Neutrophil (primary cell): ENCODE data around the gene LRRC8A.

Source experiments
- H3K27ac ChIP-seq: fragments of 200-600 bp; sonication (generic); 2 replicates; pipeline ENCODE4 v1.5.1; 2016; ENCODE audit warnings: mild to moderate bottlenecking, moderate library complexity
- H3K27me3 ChIP-seq: fragments of 200-600 bp; sonication (generic); 2 replicates; pipeline ENCODE4 v1.6.0; 2016; ENCODE audit warnings: mild to moderate bottlenecking
- H3K36me3 ChIP-seq: fragments of 200-600 bp; sonication (generic); 2 replicates; pipeline ENCODE4 v1.5.1; 2017
- H3K4me1 ChIP-seq, 2 experiments: fragments of 200-600 bp in 1 of 2; sonication (generic) in 1 of 2; 1 replicate in 1 of 2; 2 replicates in 1 of 2; pipeline versions ENCODE4 v1.5.1 to v1.6.1; 2013 to 2016; ENCODE audit warnings: low read depth in 1 of 2, low read length in 1 of 2, mild to moderate bottlenecking in 1 of 2, moderate library complexity in 1 of 2; ENCODE audit not compliant: control insufficient read depth in 1 of 2, insufficient read depth in 1 of 2
- H3K4me3 ChIP-seq, 2 experiments: fragments of 200-600 bp in 1 of 2; sonication (generic) in 1 of 2; 1 replicate in 1 of 2; 2 replicates in 1 of 2; pipeline ENCODE4 v1.5.1; 2013 to 2016; ENCODE audit warnings: low read depth in 1 of 2, low read length in 1 of 2, mild to moderate bottlenecking in 1 of 2, moderate library complexity in 1 of 2
- H3K9me3 ChIP-seq: fragments of 200-600 bp; sonication (generic); 2 replicates; pipeline ENCODE4 v1.5.1; 2016
- CTCF ChIP-seq: fragments of 200-600 bp; sonication (generic); IDR thresholded peaks from 2 replicates; pipeline ENCODE4 v1.5.1; 2016; ENCODE audit warnings: antibody characterized with exemption

The LRRC8A gene

GRCh38 chr9:128881884-128882676, at the start of gene LRRC8A, which contains the start of gene KYAT1:
TSS of gene LRRC8A (plus strand) at chr9:128882133. CDS start at chr9:128907165, 25,032 bp downstream.
TSS of gene KYAT1 (minus strand) at chr9:128881950. CDS start at chr9:128845405, 36,545 bp downstream.
- Histone ChIP-seq H3K9me3 (no peaks in the 10 kb centered on the region), H3K4me3 (peak within 1 kb of the TSS; percentile 89 to 93), H3K27ac (peak within 1 kb of the TSS; percentile 90), H3K36me3 (peaks cover 14% of the 10 kb centered on the region), H3K4me1 (peaks cover 25 to 28% of the 10 kb centered on the region in 2 experiments), H3K27me3 (no peaks in the 10 kb centered on the region)
- TF ChIP-seq CTCF = peak; percentile 68

- peaks cover 12 to 17% of the 10 kb centered on the region in 2 experiments for H3K4me1 ChIP-seq
- TF ChIP-seq CTCF = no peak
- H3K27me3 ChIP-seq = no peaks in the 10 kb centered on the region
- no peak overlapping the region for H3K27ac ChIP-seq
- H3K36me3 ChIP-seq = peaks cover 9% of the 10 kb centered on the region
- H3K9me3 ChIP-seq = no peaks in the 10 kb centered on the region
- no peak overlapping the region for H3K4me3 ChIP-seq
These were observed 48.2 kb upstream of the LRRC8A start for GRCh38 chr9:128833696-128834095.

GRCh38 chr9:128835246-128836210, 46.4 kb upstream of the LRRC8A start:
- no peaks in the 10 kb centered on the region for H3K27me3 ChIP-seq
- no peak overlapping the region for H3K4me3 ChIP-seq
- TF ChIP-seq CTCF = no peak
- H3K9me3 ChIP-seq = no peaks in the 10 kb centered on the region
- H3K36me3 ChIP-seq = peaks cover 9% of the 10 kb centered on the region
- no peaks in the 10 kb centered on the region for H3K4me1 ChIP-seq
- H3K27ac ChIP-seq = no peak overlapping the region

- Histone ChIP-seq H3K27me3 (no peaks in the 10 kb centered on the region), H3K4me3 (no peak overlapping the region), H3K9me3 (no peaks in the 10 kb centered on the region), H3K27ac (no peak overlapping the region), H3K4me1 (no peaks in the 10 kb centered on the region), H3K36me3 (peaks cover 9% of the 10 kb centered on the region)
- TF ChIP-seq CTCF = no peak
These were observed 45.3 kb upstream of the LRRC8A start for GRCh38 chr9:128836509-128837145.

- no peak overlapping the region for H3K4me3 ChIP-seq
- no peaks in the 10 kb centered on the region for H3K27me3 ChIP-seq
- H3K36me3 ChIP-seq = peaks cover 15% of the 10 kb centered on the region
These were observed 43.6 kb upstream of the LRRC8A start for GRCh38 chr9:128838338-128838737.

More at GRCh38 chr9:128838338-128838737, 43.6 kb upstream of the LRRC8A start:
- Histone ChIP-seq H3K27ac (no peak overlapping the region), H3K4me1 (no peaks in the 10 kb centered on the region), H3K9me3 (no peaks in the 10 kb centered on the region)
- TF ChIP-seq CTCF = no peak
